ENCODE measurements around the gene DEGS2.

The DEGS2 gene

GRCh38 chr14:100106250-100107112, 53.0 kb downstream of the DEGS2 start:
- Mint-ChIP-seq H3K4me3 (no peak overlapping the region), H3K27me3 (no peaks in the 10 kb centered on the region), H3K27ac (peak overlapping the region; percentile 77), H3K4me1 (peaks cover 72% of the 10 kb centered on the region), H3K36me3 (peaks cover 43% of the 10 kb centered on the region), H3K9me3 (no peaks in the 10 kb centered on the region)
- no peak for ATAC-seq

GRCh38 chr14:100105357-100106169, 53.9 kb downstream of the DEGS2 start:
- ATAC-seq, result no peak
- Mint-ChIP-seq H3K27me3 (no peaks in the 10 kb centered on the region), H3K27ac (peak overlapping the region; percentile 77), H3K4me1 (peaks cover 72% of the 10 kb centered on the region), H3K9me3 (no peaks in the 10 kb centered on the region), H3K36me3 (peaks cover 43% of the 10 kb centered on the region), H3K4me3 (no peak overlapping the region)

- no peak for ATAC-seq
- Mint-ChIP-seq H3K27ac (peak overlapping the region; percentile 87), H3K9me3 (no peaks in the 10 kb centered on the region), H3K4me1 (peaks cover 72% of the 10 kb centered on the region), H3K4me3 (no peak overlapping the region), H3K27me3 (no peaks in the 10 kb centered on the region), H3K36me3 (peaks cover 43% of the 10 kb centered on the region)
Observed at GRCh38 chr14:100104523-100105300, 54.7 kb downstream of the DEGS2 start.

- Mint-ChIP-seq H3K27ac (peak overlapping the region; percentile 87), H3K9me3 (no peaks in the 10 kb centered on the region), H3K4me1 (peaks cover 66% of the 10 kb centered on the region), H3K27me3 (no peaks in the 10 kb centered on the region), H3K36me3 (peaks cover 35% of the 10 kb centered on the region), H3K4me3 (peak overlapping the region; percentile 55)
- peak; percentile 74 for ATAC-seq
Observed at GRCh38 chr14:100104006-100104352, 55.5 kb downstream of the DEGS2 start.

GRCh38 chr14:100103250-100104005, 56.0 kb downstream of the DEGS2 start:
- Mint-ChIP-seq H3K4me3 (peak overlapping the region; percentile 55), H3K4me1 (peaks cover 61% of the 10 kb centered on the region), H3K27me3 (no peaks in the 10 kb centered on the region), H3K36me3 (peaks cover 34% of the 10 kb centered on the region), H3K27ac (peak overlapping the region; percentile 87), H3K9me3 (no peaks in the 10 kb centered on the region)
- ATAC-seq, result peak; percentile 61

- ATAC-seq, result no peak
- Mint-ChIP-seq H3K27ac (peak overlapping the region; percentile 87), H3K4me1 (peaks cover 59% of the 10 kb centered on the region), H3K36me3 (peaks cover 40% of the 10 kb centered on the region), H3K4me3 (no peak overlapping the region), H3K9me3 (no peaks in the 10 kb centered on the region), H3K27me3 (no peaks in the 10 kb centered on the region)
Observed at GRCh38 chr14:100102156-100102785, 57.2 kb downstream of the DEGS2 start.

GRCh38 chr14:100100032-100100703, 59.3 kb downstream of the DEGS2 start:
- H3K9me3 Mint-ChIP-seq, result no peaks in the 10 kb centered on the region
- H3K27me3 Mint-ChIP-seq, result no peaks in the 10 kb centered on the region
- H3K27ac Mint-ChIP-seq, result peak overlapping the region; percentile 50
- peaks cover 45% of the 10 kb centered on the region for H3K36me3 Mint-ChIP-seq
- H3K4me1 Mint-ChIP-seq, result peaks cover 42% of the 10 kb centered on the region
- no peak overlapping the region for H3K4me3 Mint-ChIP-seq
- ATAC-seq, result no peak

- Mint-ChIP-seq H3K36me3 (peaks cover 39% of the 10 kb centered on the region), H3K9me3 (no peaks in the 10 kb centered on the region), H3K27me3 (no peaks in the 10 kb centered on the region), H3K27ac (peak overlapping the region; percentile 44), H3K4me1 (peaks cover 25% of the 10 kb centered on the region), H3K4me3 (no peak overlapping the region)
- no peak for ATAC-seq
Observed at GRCh38 chr14:100098171-100098570, 61.3 kb downstream of the DEGS2 start.

- Mint-ChIP-seq H3K9me3 (no peaks in the 10 kb centered on the region), H3K4me3 (no peak overlapping the region), H3K27ac (peak overlapping the region; percentile 44), H3K27me3 (no peaks in the 10 kb centered on the region), H3K36me3 (peaks cover 39% of the 10 kb centered on the region), H3K4me1 (peaks cover 15% of the 10 kb centered on the region)
- ATAC-seq, result no peak
Observed at GRCh38 chr14:100096656-100097055, 62.8 kb downstream of the DEGS2 start.
